Left ventricle myocardium inferior (tissue), 1 donor: ENCODE measurements around the gene SORCS2. TPM values are rescaled to one million over a fixed set of nuclear protein-coding genes. Genes with fewer than 3 reads are reported as not detected.

Experiments
- DNase-seq: peaks from one replicate; pipeline ENCODE4 v3.0.0-alpha.2; 2020
- H3K27ac ChIP-seq: fragments of 200-600 bp; replicated peaks from 2 replicates; pipeline ENCODE4 v1.8.0; 2021
- H3K27me3 ChIP-seq: fragments of 200-600 bp; 2 replicates; pipeline ENCODE4 v1.8.0; 2021; ENCODE audit warnings: low read depth
- H3K36me3 ChIP-seq: fragments of 200-600 bp; 2 replicates; pipeline ENCODE4 v1.8.0; 2021
- H3K4me1 ChIP-seq: fragments of 200-600 bp; 2 replicates; pipeline ENCODE4 v1.8.0; 2021
- H3K4me3 ChIP-seq: fragments of 200-600 bp; 2 replicates; pipeline ENCODE4 v1.8.0; 2021; ENCODE audit warnings: mild to moderate bottlenecking, moderate library complexity
- H3K9me3 ChIP-seq: fragments of 200-600 bp; replicated peaks from 2 replicates; pipeline ENCODE4 v1.8.0; 2021
- CTCF ChIP-seq: fragments of 200-600 bp; IDR thresholded peaks from 2 replicates; pipeline ENCODE4 v1.8.0; 2021; ENCODE audit warnings: antibody characterized with exemption, mild to moderate bottlenecking, borderline replicate concordance
- intact Hi-C: fragments of 100-400 bp; cut with micrococcal nuclease; formaldehyde crosslinking; loops from one replicate; pipeline ENCODE4 v1.11.0; 2022
- total RNA-seq: library from RNA; stranded (reverse); fragmentation: NEBNext Ultra II Directional; extraction: Animal tissue kit (Norgen Biotek cat#: 25700); gene quantifications from one replicate; pipeline ENCODE4 v1.2.1, GENCODE V29; 2021
- donor health status: DM: no; HTN: yes; CAD: no; lungs with severe emphysema.

SORCS2 gene
- total RNA-seq, 1 donor from 2014 or later: 1.2 TPM

DNA sequence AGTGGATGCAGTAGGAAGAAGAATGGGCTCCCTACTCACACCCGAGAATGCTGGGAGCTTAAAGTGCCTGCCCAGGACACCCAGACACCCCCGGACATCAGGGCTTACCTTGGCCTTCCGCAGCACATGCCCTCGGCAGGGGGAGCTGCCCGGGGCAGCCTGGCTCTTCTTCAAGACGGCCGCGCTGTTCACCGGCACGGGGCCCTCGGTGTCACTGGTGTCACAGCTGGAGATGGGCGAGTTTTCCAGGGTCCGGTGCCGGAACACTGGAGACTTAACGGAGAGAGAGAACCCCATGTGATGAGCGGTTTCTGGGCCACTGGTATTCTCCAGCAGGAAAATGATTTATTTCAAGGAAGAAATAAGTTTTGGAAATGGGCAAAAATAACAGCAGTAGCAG is 576.4 kb downstream of the SORCS2 start:
- TF ChIP-seq CTCF: no peak
- peak; percentile 14 for DNase-seq
- Histone ChIP-seq H3K4me1 (peaks cover 14% of the 10 kb centered on the region), H3K36me3 (peaks cover 27% of the 10 kb centered on the region), H3K27me3 (no peaks in the 10 kb centered on the region), H3K4me3 (no peak overlapping the region), H3K9me3 (no peaks in the 10 kb centered on the region), H3K27ac (no peak overlapping the region)
- intact Hi-C loops: no loop called here

DNA sequence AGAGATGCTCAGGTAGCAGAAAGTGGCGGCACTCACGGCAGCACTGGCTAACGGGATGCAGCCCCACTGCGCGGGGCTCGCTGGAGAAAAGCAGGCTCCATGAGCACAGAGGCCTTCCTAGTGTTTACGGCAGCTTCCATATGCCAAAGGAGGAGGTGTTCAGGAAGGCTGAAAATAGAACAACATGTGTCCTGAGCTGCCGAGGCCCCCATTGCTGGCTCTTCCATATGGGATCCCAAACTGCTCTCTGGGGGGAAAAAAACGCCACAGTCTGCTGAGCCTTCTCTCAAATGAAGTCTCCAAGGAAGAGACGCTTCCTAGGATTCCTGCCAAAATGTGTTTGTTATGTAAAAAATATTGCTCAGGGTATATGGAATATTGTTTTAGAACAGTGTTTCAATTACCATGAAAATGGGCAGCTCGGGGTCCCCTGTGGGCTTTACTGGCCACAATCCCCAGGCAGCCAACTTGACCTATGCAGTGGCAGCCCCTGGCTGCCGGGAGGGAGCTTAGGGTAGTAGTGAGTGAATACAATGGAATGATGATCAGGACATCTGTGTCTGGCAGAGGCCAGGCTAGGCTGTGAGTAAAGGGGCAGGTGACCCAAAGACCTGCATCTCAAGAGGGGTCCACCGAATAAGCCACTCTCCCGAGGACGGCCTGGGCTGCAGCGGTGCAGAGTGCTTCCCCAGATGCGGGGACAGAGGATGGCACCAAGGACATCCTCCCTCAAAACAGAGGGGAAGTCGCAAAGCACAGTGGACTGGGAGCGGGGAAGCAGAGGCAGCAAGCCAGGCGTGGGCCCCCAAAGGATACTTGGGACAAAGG is 577.3 kb downstream of the SORCS2 start:
- H3K27ac ChIP-seq: no peak overlapping the region

DNA sequence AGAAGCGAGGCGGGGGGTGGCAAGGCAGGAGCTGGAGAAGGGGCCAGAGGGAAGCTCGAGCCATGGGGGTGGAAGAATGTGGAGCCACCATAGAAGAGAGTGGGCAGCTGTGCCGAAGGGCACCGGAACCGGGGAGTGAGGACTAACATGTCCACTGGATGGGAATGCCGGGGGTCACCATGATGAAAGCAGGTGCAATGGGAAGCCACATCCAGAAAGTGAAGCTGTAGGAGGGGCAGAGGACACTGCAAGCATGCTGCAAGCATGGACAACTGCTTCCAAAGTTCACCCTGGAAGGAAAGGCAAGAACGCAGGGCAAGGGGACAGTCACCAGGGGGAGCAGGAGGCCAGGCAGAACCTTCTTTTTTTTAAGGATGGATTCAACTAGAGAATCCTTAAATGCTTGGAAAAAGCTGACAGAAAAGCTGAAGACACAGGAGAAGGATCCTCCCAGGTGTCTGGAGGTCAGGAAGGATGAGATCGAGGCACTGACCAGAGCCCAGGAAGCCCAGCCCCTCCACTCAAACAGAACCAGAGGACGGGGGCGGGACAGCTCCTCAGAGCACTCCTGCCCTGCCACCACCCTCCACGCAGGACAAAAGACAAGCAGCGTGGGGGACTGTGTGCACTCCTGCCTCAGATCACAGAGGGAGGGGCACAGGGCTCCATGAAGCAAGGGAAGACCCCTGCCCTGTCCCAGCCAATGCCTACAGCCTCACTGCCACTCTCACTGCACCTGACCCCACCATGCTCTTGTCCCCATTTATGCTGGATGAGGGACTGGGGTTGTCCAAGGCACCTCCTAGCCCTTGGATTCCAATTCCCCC is 578.1 kb downstream of the SORCS2 start:
- Histone ChIP-seq H3K27ac (no peak overlapping the region), H3K36me3 (peaks cover 36% of the 10 kb centered on the region), H3K4me1 (peaks cover 14% of the 10 kb centered on the region), H3K4me3 (no peak overlapping the region), H3K9me3 (no peaks in the 10 kb centered on the region), H3K27me3 (no peaks in the 10 kb centered on the region)
- peak; percentile 15 for DNase-seq
- TF ChIP-seq CTCF: peak; percentile 70
- intact Hi-C loops: no loop called here

More for the DNA sequence above, 577.3 kb downstream of the SORCS2 start:
- no peaks in the 10 kb centered on the region for H3K27me3 ChIP-seq
- no peak overlapping the region for H3K4me3 ChIP-seq
- peak; percentile 10 for DNase-seq
- TF ChIP-seq CTCF: no peak
- H3K36me3 ChIP-seq: peaks cover 36% of the 10 kb centered on the region
- intact Hi-C loops: no loop called here
- H3K4me1 ChIP-seq: peaks cover 14% of the 10 kb centered on the region
- no peaks in the 10 kb centered on the region for H3K9me3 ChIP-seq

- Histone ChIP-seq H3K4me1 (peaks cover 14% of the 10 kb centered on the region), H3K27me3 (no peaks in the 10 kb centered on the region), H3K36me3 (peaks cover 36% of the 10 kb centered on the region), H3K27ac (no peak overlapping the region), H3K4me3 (no peak overlapping the region), H3K9me3 (no peaks in the 10 kb centered on the region)
- intact Hi-C loops: no loop called here
- DNase-seq: no peak
- no peak for TF ChIP-seq CTCF
Observed at GRCh38 chr4:7771056-7771455, 578.7 kb downstream of the SORCS2 start.

- no peaks in the 10 kb centered on the region for H3K9me3 ChIP-seq
- no peaks in the 10 kb centered on the region for H3K27me3 ChIP-seq
- no peak for DNase-seq
- peaks cover 41% of the 10 kb centered on the region for H3K36me3 ChIP-seq
- TF ChIP-seq CTCF: no peak
- H3K4me1 ChIP-seq: peaks cover 14% of the 10 kb centered on the region
- no peak overlapping the region for H3K4me3 ChIP-seq
- intact Hi-C loops: no loop called here
- no peak overlapping the region for H3K27ac ChIP-seq
Observed at GRCh38 chr4:7771541-7772507, 579.5 kb downstream of the SORCS2 start.
